Spleen (tissue), 11 donors: ENCODE data around the gene AURKAIP1. TPM values are rescaled to one million over a fixed set of nuclear protein-coding genes. Genes with fewer than 3 reads are reported as not detected.

Experiments
- DNase-seq: peaks from one replicate; pipeline ENCODE4 v3.0.0-alpha.2; 2020
- H3K27ac ChIP-seq, 8 donors: fragments of 200-600 bp; sonication (generic) in 7 of 8; 1 replicate in 4 of 8; 2 replicates in 4 of 8; pipeline versions ENCODE4 v1.5.0 to v1.8.0; 2016 to 2021; ENCODE audit warnings: inconsistent platforms in 4 of 8, mild to moderate bottlenecking in 4 of 8, moderate library complexity in 1 of 8
- H3K27me3 ChIP-seq, 7 donors: fragments of 200-600 bp; sonication (generic) in 6 of 7; replicated peaks in 1 of 7; 1 replicate in 4 of 7; 2 replicates in 3 of 7; pipeline versions ENCODE4 v1.5.0 to v1.8.0; 2016 to 2021; ENCODE audit warnings: inconsistent platforms in 3 of 7, mild to moderate bottlenecking in 1 of 7
- H3K36me3 ChIP-seq, 6 donors: fragments of 200-600 bp; sonication (generic) in 5 of 6; 1 replicate in 4 of 6; 2 replicates in 2 of 6; pipeline versions ENCODE4 v1.5.0 to v1.8.0; 2016 to 2021; ENCODE audit warnings: inconsistent platforms in 2 of 6
- H3K4me1 ChIP-seq, 6 donors: fragments of 200-600 bp; sonication (generic) in 5 of 6; 1 replicate in 3 of 6; 2 replicates in 3 of 6; pipeline versions ENCODE4 v1.5.0 to v1.8.0; 2016 to 2021; ENCODE audit warnings: inconsistent platforms in 3 of 6
- H3K4me3 ChIP-seq, 8 donors: fragments of 200-600 bp; sonication (generic) in 7 of 8; 1 replicate in 4 of 8; 2 replicates in 4 of 8; pipeline versions ENCODE4 v1.5.0 to v1.8.0; 2016 to 2021; ENCODE audit warnings: inconsistent platforms in 4 of 8, mild to moderate bottlenecking in 4 of 8, moderate library complexity in 2 of 8
- H3K9me3 ChIP-seq, 8 donors: fragments of 200-600 bp; sonication (generic) in 7 of 8; 1 replicate in 4 of 8; 2 replicates in 4 of 8; pipeline versions ENCODE4 v1.5.0 to v1.8.0; 2016 to 2021; ENCODE audit warnings: inconsistent platforms in 4 of 8
- CTCF ChIP-seq, 11 experiments: fragments of 200-600 bp in 7 of 11; fragments of 450-650 bp in 4 of 11; sonication (generic) in 4 of 11; IDR thresholded peaks in 8 of 11; conservative IDR thresholded peaks in 3 of 11; 1 replicate in 7 of 11; 2 replicates in 4 of 11; pipeline versions ENCODE4 v1.4.0 to v1.8.0; 2016 to 2021; ENCODE audit warnings: antibody characterized with exemption in 11 of 11, inconsistent platforms in 4 of 11, mild to moderate bottlenecking in 1 of 11
- POLR2A ChIP-seq, 3 donors: fragments of 450-650 bp; IDR thresholded peaks; one replicate each; pipeline ENCODE4 v1.5.1; 2017; ENCODE audit warnings: antibody characterized with exemption in 3 of 3, mild to moderate bottlenecking in 1 of 3
- POLR2AphosphoS5 ChIP-seq, 3 donors: sonication (generic); formaldehyde crosslinking; IDR thresholded peaks; one replicate each; pipeline ENCODE4 v1.5.1; 2017; ENCODE audit warnings: antibody characterized with exemption in 3 of 3
- WGBS, 5 donors: extraction: QIAGEN DNeasy Blood & Tissue Kit in 3 of 5; methylation state at CpG; one replicate each; pipeline versions ENCODE4 v1.1.5 to v1.1.7; 2013 to 2018; 5-methylcytosine and 5-hydroxymethylcytosine counted together
- intact Hi-C: fragments of 100-400 bp; cut with DNase I; formaldehyde crosslinking; loops from one replicate; pipeline ENCODE4 v1.15.0; 2023; ENCODE audit warnings: low total_unique reads
- polyA plus RNA-seq, 3 donors: library from polyadenylated mRNA; stranded (reverse); fragments of 200-250 nt; gene quantifications; one replicate each; pipeline ENCODE4 v1.2.1, GENCODE V29; 2013
- total RNA-seq, 7 donors: library from RNA; depleted of rRNA in 3 of 7; stranded (reverse); fragments of >200 nt in 3 of 7; fragmentation: NEBNext Ultra II Directional in 4 of 7; extraction: Animal tissue kit (Norgen Biotek cat#: 25700) in 4 of 7; gene quantifications; one replicate each; pipeline versions ENCODE4 v1.1.0 to v1.2.1, GENCODE V29; 2016 to 2021
- donor health status: healthy with polysubstance abuse.
- donor health status: DM: no; HTN: no; CAD: no; lungs with moderate emphysema.
- donor health status: DM: no; HTN: no; CAD: no.
- donor health status: Bipolar disorder and iron deficiency.
- donor health status: healthy.
- donor health status: DM: no; HTN: no; CAD: no.
- donor health status: DM: yes; HTN: yes; CAD: no.

AURKAIP1 gene
- total and polyA plus RNA-seq, 10 donors = 61.3 to 174 (median 80.0) TPM

GRCh38 chr1:1358433-1359271 lies 16.4 kb downstream of the AURKAIP1 start, which contains the start of gene MXRA8:
Gene MXRA8, minus strand, starts transcription at chr1:1358555. Its CDS starts 51 bp downstream, at chr1:1358504.
- Histone ChIP-seq H3K9me3 (no peaks in the 10 kb centered on the region), H3K27ac (peak within 1 kb of the TSS; percentile 13 to 83 (median 71)), H3K27me3 (peaks cover 0 to 85% (median 55%) of the 10 kb centered on the region in 7 donors), H3K36me3 (peaks cover 0 to 16% (median 0%) of the 10 kb centered on the region in 6 donors), H3K4me3 (peak within 1 kb of the TSS; percentile 15 to 64 (median 36)), H3K4me1 (peaks cover 0 to 78% (median 35%) of the 10 kb centered on the region in 6 donors)
- intact Hi-C loops = no loop called here
- WGBS, 5 donors = 18 to 46% (median 31%) methylated on average over 26 to 29 of the region's 29 CpGs
- TF ChIP-seq POLR2AphosphoS5 (IDR thresholded peaks at IDR 0.05) (peak in 2 of 3 donors; percentile 65 to 70), CTCF (IDR thresholded peaks at IDR 0.05 in 8 of 11, conservative IDR thresholded peaks at IDR 0.05 in 3 of 11) (no peak), POLR2A (IDR thresholded peaks at IDR 0.05) (no peak)
- DNase-seq = no peak

GRCh38 chr1:1357871-1358432 lies 17.1 kb downstream of the AURKAIP1 start:
- TF ChIP-seq POLR2AphosphoS5 (IDR thresholded peaks at IDR 0.05) (no peak), CTCF (IDR thresholded peaks at IDR 0.05 in 8 of 11, conservative IDR thresholded peaks at IDR 0.05 in 3 of 11) (no peak), POLR2A (IDR thresholded peaks at IDR 0.05) (no peak)
- H3K36me3 ChIP-seq = peaks cover 0 to 22% (median 0%) of the 10 kb centered on the region in 6 donors
- peak overlapping the region; percentile 13 to 83 (median 71) for H3K27ac ChIP-seq
- H3K9me3 ChIP-seq = no peaks in the 10 kb centered on the region
- H3K27me3 ChIP-seq = peaks cover 4 to 92% (median 62%) of the 10 kb centered on the region in 7 donors
- DNase-seq = no peak
- H3K4me3 ChIP-seq = peak overlapping the region; percentile 15 to 64 (median 36)
- intact Hi-C loops = no loop called here
- 21 to 32% (median 24%) methylated on average over 10 to 18 of the region's 18 CpGs for WGBS, 5 donors
- H3K4me1 ChIP-seq = peaks cover 0 to 85% (median 42%) of the 10 kb centered on the region in 6 donors

GRCh38 chr1:1356796-1357401 lies 18.1 kb downstream of the AURKAIP1 start:
- H3K36me3 ChIP-seq = peaks cover 0 to 26% (median 0%) of the 10 kb centered on the region in 6 donors
- H3K9me3 ChIP-seq = no peaks in the 10 kb centered on the region
- peaks cover 0 to 93% (median 52%) of the 10 kb centered on the region in 6 donors for H3K4me1 ChIP-seq
- H3K27ac ChIP-seq = peak overlapping the region in 6 of 8 donors; percentile 26 to 83 (median 76)
- H3K4me3 ChIP-seq = peak overlapping the region in 6 of 8 donors; percentile 15 to 64 (median 40)
- intact Hi-C loops = no loop called here
- no peak for DNase-seq
- WGBS, 5 donors = 52 to 72% (median 62%) methylated on average over 20 to 26 of the region's 26 CpGs
- TF ChIP-seq POLR2A (IDR thresholded peaks at IDR 0.05) = no peak
- TF ChIP-seq POLR2AphosphoS5 (IDR thresholded peaks at IDR 0.05) = peak in 2 of 3 donors; percentile 37 to 42
- peaks cover 4 to 100% (median 65%) of the 10 kb centered on the region in 7 donors for H3K27me3 ChIP-seq

GRCh38 chr1:1356166-1356795 lies 18.7 kb downstream of the AURKAIP1 start:
- intact Hi-C loops = no loop called here
- peak overlapping the region in 5 of 8 donors; percentile 39 to 83 (median 80) for H3K27ac ChIP-seq

More at GRCh38 chr1:1356166-1356795, 18.7 kb downstream of the AURKAIP1 start:
- DNase-seq = no peak
- Histone ChIP-seq H3K4me3 (peak overlapping the region in 6 of 8 donors; percentile 15 to 64 (median 40)), H3K36me3 (peaks cover 0 to 26% (median 0%) of the 10 kb centered on the region in 6 donors), H3K9me3 (no peaks in the 10 kb centered on the region), H3K27me3 (peaks cover 4 to 100% (median 65%) of the 10 kb centered on the region in 7 donors), H3K4me1 (peaks cover 0 to 93% (median 56%) of the 10 kb centered on the region in 6 donors)
- WGBS, 5 donors = 33 to 59% (median 51%) methylated on average over 6 to 8 of the region's 8 CpGs
- TF ChIP-seq POLR2A (IDR thresholded peaks at IDR 0.05) = no peak
- no peak for TF ChIP-seq POLR2AphosphoS5 (IDR thresholded peaks at IDR 0.05)
- TF ChIP-seq CTCF (IDR thresholded peaks at IDR 0.05 in 8 of 11, conservative IDR thresholded peaks at IDR 0.05 in 3 of 11) = no peak
